Omental fat pad (tissue), 4 donors: Measurements from ENCODE around the gene SLC35B2. TPM values are rescaled to one million over a fixed set of nuclear protein-coding genes. Genes with fewer than 3 reads are reported as not detected.

ENCODE experiments used
- ATAC-seq: fragments of 150-250 bp; one replicate; pipeline ENCODE4 v1.9.1; 2016; ENCODE audit warnings: mild to moderate bottlenecking, moderate library complexity; ENCODE audit not compliant: low FRiP score
- DNase-seq: peaks from one replicate; pipeline ENCODE4 v3.0.0-alpha.2; 2019; ENCODE audit warnings: low spot score
- CTCF ChIP-seq, 3 donors: fragments of 450-650 bp; IDR thresholded peaks; one replicate each; pipeline ENCODE4 v1.5.1; 2016 to 2017; ENCODE audit warnings: antibody characterized with exemption in 3 of 3, mild to moderate bottlenecking in 3 of 3, moderate library complexity in 2 of 3
- small RNA-seq: library from RNA; depleted of rRNA; stranded (forward); fragments of <200 nt; gene quantifications from one replicate; pipeline ENCODE3, GENCODE V24; 2016
- total RNA-seq, 4 donors: library from RNA; depleted of rRNA; stranded (reverse); fragments of >200 nt; gene quantifications; one replicate each; pipeline ENCODE4 v1.1.0, GENCODE V29; 2016

SLC35B2 gene
- total RNA-seq, 4 donors from 2014 or later: 25.3 to 31.9 (median 30.4) TPM

- ATAC-seq: no peak
- no peak for DNase-seq
- TF ChIP-seq CTCF (IDR thresholded peaks at IDR 0.05): no peak
Observed at GRCh38 chr6:44217332-44218143, 39.8 kb downstream of the SLC35B2 start.

DNA sequence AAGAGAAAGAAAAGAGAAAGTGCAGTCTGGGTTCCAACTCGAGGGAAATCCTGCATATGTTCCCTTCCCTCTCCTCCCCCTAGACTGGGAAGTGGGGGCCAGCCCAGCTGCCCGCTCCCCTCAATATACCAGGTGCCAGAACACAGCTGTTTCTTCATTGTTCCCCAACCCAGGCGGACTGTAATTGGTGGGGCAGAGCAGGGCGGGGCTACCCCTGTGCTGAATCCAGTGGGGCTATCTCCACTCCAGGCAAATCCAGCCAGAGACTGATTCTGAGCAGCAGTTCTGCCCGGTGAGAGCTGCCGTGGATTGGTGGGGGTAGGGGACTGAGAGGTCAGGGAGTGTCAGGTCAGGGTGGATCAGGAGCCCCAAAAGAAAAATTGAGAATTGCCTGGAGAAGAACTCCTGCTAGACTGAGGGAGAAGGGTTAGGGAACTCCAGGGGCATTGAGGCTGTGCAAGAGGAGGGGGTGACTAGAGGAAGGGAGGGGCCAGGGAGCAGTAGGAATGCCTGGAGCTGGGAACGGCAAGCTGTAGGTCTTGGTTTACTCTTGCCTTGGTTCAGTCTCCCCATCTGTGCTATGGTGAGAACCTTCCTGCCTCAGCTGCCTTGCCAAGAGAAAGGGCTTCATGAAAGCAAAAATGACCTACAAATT lies 40.5 kb downstream of the SLC35B2 start, which contains the start of gene MYMX:
Gene MYMX (plus strand): TSS at position 250 of the 655 bp plus-strand sequence. CDS start 546 bp downstream, outside the sequence.
- DNase-seq (no peak), ATAC-seq (no peak)
- TF ChIP-seq CTCF (IDR thresholded peaks at IDR 0.05): no peak

DNA sequence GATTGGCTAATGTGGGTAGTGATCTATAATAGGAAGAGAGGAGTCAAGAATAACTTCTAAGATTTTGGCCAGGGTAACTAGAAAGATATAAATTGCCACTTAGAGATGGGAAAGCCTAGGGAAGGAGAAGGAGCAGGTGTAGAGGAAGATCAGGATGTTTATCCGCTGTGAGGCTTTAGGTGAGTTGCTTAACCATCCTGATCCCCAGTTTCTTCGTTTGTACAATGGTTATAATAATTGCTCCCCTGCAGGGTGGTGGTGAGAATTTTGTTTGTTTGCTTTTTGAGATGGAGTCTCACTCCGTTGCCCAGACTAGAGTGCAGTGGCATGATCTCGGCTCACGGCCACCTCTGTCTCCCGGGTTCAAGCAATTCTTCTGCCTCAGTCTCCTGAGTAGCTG lies 43.0 kb downstream of the SLC35B2 start:
- no peak for ATAC-seq
- no peak for TF ChIP-seq CTCF (IDR thresholded peaks at IDR 0.05)
- DNase-seq: no peak

GRCh38 chr6:44211284-44211683 lies 46.0 kb downstream of the SLC35B2 start:
- no peak for DNase-seq
- ATAC-seq: no peak
- TF ChIP-seq CTCF (IDR thresholded peaks at IDR 0.05): no peak

- TF ChIP-seq CTCF (IDR thresholded peaks at IDR 0.05): no peak
- DNase-seq: no peak
- ATAC-seq: no peak
Observed at GRCh38 chr6:44207966-44208365, 49.4 kb downstream of the SLC35B2 start.

Small RNA genes lying within 50 kb of the gene (small RNA-seq; reads per million reads assigned to genes)
- not detected for gene RN7SL811P

Other genes starting within 250 kb of the SLC35B2 start
- gene MRPL14, start 130.1 kb downstream of the SLC35B2 start, total RNA-seq: 10 to 100 TPM; 29.2 to 36.3 (median 35.5) TPM
- gene TMEM63B, start 130.0 kb downstream of the SLC35B2 start, total RNA-seq: 10 to 100 TPM; 17.0 to 23.4 (median 20.6) TPM
- 1 to 10 TPM in 3 of 4 donors, under 1 TPM in 1; 0.09 to 8.4 (median 3.3) TPM for gene CAPN11, start 98.7 kb downstream of the SLC35B2 start, total RNA-seq
- gene MYMX, start 40.6 kb downstream of the SLC35B2 start, total RNA-seq: 10 to 100 TPM in 1 of 4 donors, 1 to 10 TPM in 2, not detected in 1; 1.9 to 15.8 (median 2.4) TPM
- gene SLC29A1, start 33.9 kb downstream of the SLC35B2 start, total RNA-seq: 100 to 1,000 TPM in 1 of 4 donors, 10 to 100 TPM in 3; 61.7 to 317 (median 87.0) TPM
- 1,000 to 10,000 TPM in 1 of 4 donors, 100 to 1,000 TPM in 3; 553 to 1,198 (median 846) TPM for gene HSP90AB1, start 10.4 kb downstream of the SLC35B2 start, total RNA-seq
- gene NFKBIE, start 8.0 kb upstream of the SLC35B2 start, total RNA-seq: 10 to 100 TPM; 13.1 to 25.5 (median 15.3) TPM
- gene TMEM151B, start 12.9 kb upstream of the SLC35B2 start, total RNA-seq: under 1 TPM in 1 of 4 donors, not detected in 3; 0.19 TPM
- gene AARS2, start 55.8 kb upstream of the SLC35B2 start, total RNA-seq: 10 to 100 TPM in 1 of 4 donors, 1 to 10 TPM in 3; 6.9 to 12.3 (median 7.6) TPM
- gene SPATS1, start 85.1 kb upstream of the SLC35B2 start, total RNA-seq: not detected
- 10 to 100 TPM; 14.6 to 21.4 (median 17.3) TPM for gene CDC5L, start 130.2 kb upstream of the SLC35B2 start, total RNA-seq